Measurements from ENCODE around the gene FBXW8. TPM values are rescaled to one million over a fixed set of nuclear protein-coding genes. Genes with fewer than 3 reads are reported as not detected.

FBXW8 gene
- total RNA-seq, 3 donors from 2014 or later: 12.0 to 13.2 (median 13.1) TPM

- Histone ChIP-seq H3K36me3 (ENCODE audit: low read depth) (no peaks in the 10 kb centered on the region), H3K4me1 (ENCODE audit: low read depth) (no peaks in the 10 kb centered on the region), H3K4me3 (no peak overlapping the region), H3K9me3 (peaks cover 11% of the 10 kb centered on the region)
- intact Hi-C loops (cut with DNase I, micrococcal nuclease): no loop called here
- DNase-seq (no peak), ATAC-seq (no peak)
- TF ChIP-seq CTCF (IDR thresholded peaks at IDR 0.05): no peak
Observed at GRCh38 chr12:117017807-117018206, 107.1 kb downstream of the FBXW8 start.

- Histone ChIP-seq H3K4me1 (ENCODE audit: low read depth) (no peaks in the 10 kb centered on the region), H3K36me3 (ENCODE audit: low read depth) (no peaks in the 10 kb centered on the region), H3K4me3 (no peak overlapping the region), H3K9me3 (peaks cover 11% of the 10 kb centered on the region)
- no peak for TF ChIP-seq CTCF (IDR thresholded peaks at IDR 0.05)
- intact Hi-C loops (cut with DNase I, micrococcal nuclease): no loop called here
- ATAC-seq: no peak
- no peak for DNase-seq
Observed at GRCh38 chr12:117018276-117018675, 107.5 kb downstream of the FBXW8 start.

- ATAC-seq (no peak), DNase-seq (no peak)
- Histone ChIP-seq H3K4me1 (ENCODE audit: low read depth) (no peaks in the 10 kb centered on the region), H3K9me3 (peaks cover 8% of the 10 kb centered on the region), H3K36me3 (ENCODE audit: low read depth) (no peaks in the 10 kb centered on the region), H3K4me3 (no peak overlapping the region)
- TF ChIP-seq CTCF (IDR thresholded peaks at IDR 0.05): no peak
- intact Hi-C loops (cut with DNase I, micrococcal nuclease): no loop called here
Observed at GRCh38 chr12:117018685-117019084, 107.9 kb downstream of the FBXW8 start.

- TF ChIP-seq CTCF (IDR thresholded peaks at IDR 0.05): no peak
- no peaks in the 10 kb centered on the region for H3K9me3 ChIP-seq
- no peak overlapping the region for H3K4me3 ChIP-seq
- no peak for DNase-seq
- no peak for ATAC-seq
- intact Hi-C loops (cut with DNase I, micrococcal nuclease): no loop called here
- H3K4me1 ChIP-seq (ENCODE audit: low read depth): no peaks in the 10 kb centered on the region
- no peaks in the 10 kb centered on the region for H3K36me3 ChIP-seq (ENCODE audit: low read depth)
Observed at GRCh38 chr12:117019866-117020265, 109.1 kb downstream of the FBXW8 start.

- ATAC-seq: no peak
- intact Hi-C loops (cut with DNase I, micrococcal nuclease): no loop called here
Observed at GRCh38 chr12:117020536-117021220, 109.9 kb downstream of the FBXW8 start.

More at GRCh38 chr12:117020536-117021220, 109.9 kb downstream of the FBXW8 start:
- Histone ChIP-seq H3K4me1 (ENCODE audit: low read depth) (no peaks in the 10 kb centered on the region), H3K4me3 (no peak overlapping the region), H3K36me3 (ENCODE audit: low read depth) (no peaks in the 10 kb centered on the region), H3K9me3 (no peaks in the 10 kb centered on the region)
- no peak for DNase-seq
- no peak for TF ChIP-seq CTCF (IDR thresholded peaks at IDR 0.05)

Data from mucosa of descending colon (tissue), 3 donors.